CD4-positive, alpha-beta T cell (primary cell): ENCODE measurements around the gene IL12RB1. TPM values are rescaled to one million over a fixed set of nuclear protein-coding genes. Genes with fewer than 3 reads are reported as not detected.
A peak's percentile ranks its signal among the peaks of the same experiment; 100 is the strongest.

ENCODE experiments used
- ATAC-seq: fragments of 200-7000 bp; cut with Tn5 transposase; one replicate; pipeline ENCODE4 v1.10.0; 2022; ENCODE audit warnings: mild to moderate bottlenecking; ENCODE audit not compliant: poor library complexity
- CTCF ChIA-PET: fragments of 350-600 bp; sonication (Branson Sonifier 250); formaldehyde crosslinking; loops from one replicate; lab custom pipeline; 2021; ENCODE audit warnings: antibody characterized with exemption, inconsistent platforms; lab: Charles Lee
- POLR2A ChIA-PET: fragments of 350-600 bp; sonication (Branson Sonifier 250); formaldehyde crosslinking; loops from one replicate; lab custom pipeline; 2021; ENCODE audit warnings: antibody characterized with exemption, inconsistent platforms; lab: Charles Lee
- DNase-seq, 14 experiments: peaks; one replicate each; pipeline ENCODE4 v3.0.0-alpha.2; 2013 to 2020; ENCODE audit warnings: mixed read lengths in 2 of 14
- H3K27ac ChIP-seq, 2 donors: one replicate each; pipeline versions ENCODE4 v1.5.1 to v1.7.0; 2013; ENCODE audit warnings: low read length in 2 of 2, low read depth in 1 of 2, mild to moderate bottlenecking in 1 of 2
- H3K27me3 ChIP-seq, 2 experiments: 1 replicate in 1 of 2; 2 replicates in 1 of 2; pipeline versions ENCODE4 v1.6.1 to v1.7.0; 2013; ENCODE audit warnings: low read length in 2 of 2, control low read depth in 1 of 2, mild to moderate bottlenecking in 1 of 2, moderate library complexity in 1 of 2; ENCODE audit not compliant: insufficient read depth in 2 of 2, control insufficient read depth in 1 of 2
- H3K36me3 ChIP-seq: one replicate; pipeline ENCODE4 v1.6.1; 2013; ENCODE audit warnings: low read length, control low read depth; ENCODE audit not compliant: insufficient read depth
- H3K4me1 ChIP-seq: one replicate; pipeline ENCODE4 v1.6.1; 2013; ENCODE audit warnings: low read length, control low read depth; ENCODE audit not compliant: insufficient read depth
- H3K4me3 ChIP-seq: one replicate; pipeline ENCODE4 v1.5.1; 2013; ENCODE audit warnings: mild to moderate bottlenecking, low read length, moderate library complexity
- H3K9me3 ChIP-seq, 2 experiments: 1 replicate in 1 of 2; 2 replicates in 1 of 2; pipeline versions ENCODE4 v1.6.1 to v1.7.0; 2013; ENCODE audit warnings: low read length in 2 of 2, mild to moderate bottlenecking in 2 of 2, control low read depth in 1 of 2, moderate library complexity in 1 of 2; ENCODE audit not compliant: control insufficient read depth in 1 of 2, insufficient read depth in 1 of 2
- H3K27ac Mint-ChIP-seq: one replicate; pipeline ENCODE4 v1.8.0; 2020; ENCODE audit warnings: mixed read lengths
- H3K27me3 Mint-ChIP-seq: one replicate; pipeline ENCODE4 v1.8.0; 2021; ENCODE audit warnings: mixed read lengths
- H3K36me3 Mint-ChIP-seq: one replicate; pipeline ENCODE4 v1.8.0; 2021; ENCODE audit warnings: low read depth, mixed read lengths
- H3K4me1 Mint-ChIP-seq: one replicate; pipeline ENCODE4 v1.8.0; 2021; ENCODE audit warnings: low read depth, mixed read lengths
- H3K4me3 Mint-ChIP-seq: one replicate; pipeline ENCODE4 v1.8.0; 2020; ENCODE audit warnings: mild to moderate bottlenecking, mixed read lengths
- H3K9me3 Mint-ChIP-seq: one replicate; pipeline ENCODE4 v1.8.0; 2020; ENCODE audit warnings: mixed read lengths
- intact Hi-C, 2 experiments: fragments of 100-400 bp; cut with DNase I in 1 of 2; cut with micrococcal nuclease in 1 of 2; formaldehyde crosslinking; loops; one replicate each; pipeline versions ENCODE4 v1.15.1 to v1.9.0; 2023 to 2025; cut with DNase I, micrococcal nuclease
- total RNA-seq, 174 experiments: library from RNA in 2 of 174; stranded (reverse) in 2 of 174; gene quantifications; one replicate each; pipeline ENCODE4 v1.2.3 and lab custom pipeline; 2021 to 2026
- TF ChIP-seq, protein P1 (sequence below): fragments of 200-600 bp; IDR thresholded peaks from one replicate; pipeline ENCODE4 v1.8.0; 2022; ENCODE audit warnings: antibody characterized with exemption, mild to moderate bottlenecking

The IL12RB1 gene
- total RNA-seq, 2 experiments from 2014 or later = 20.5 to 22.5 TPM

DNA sequence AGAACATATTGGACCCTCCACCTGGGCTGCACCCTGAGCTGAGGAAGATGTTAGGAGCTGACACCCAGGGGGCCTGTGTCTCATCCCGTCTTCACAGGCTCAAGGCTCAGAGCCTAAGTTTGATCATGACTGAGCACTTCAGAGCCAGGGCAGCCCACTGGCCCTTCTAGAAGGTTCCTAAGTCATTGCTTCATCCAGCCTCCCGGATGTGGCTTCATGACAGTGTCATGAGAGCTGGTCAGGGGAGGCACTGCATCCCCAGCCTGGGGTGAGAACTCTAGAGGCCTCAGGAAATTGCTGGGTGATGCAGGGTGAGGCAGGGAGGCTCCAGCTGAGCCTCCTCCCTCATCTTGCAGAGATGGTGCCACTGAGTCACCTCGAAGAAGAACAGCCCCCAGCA lies 41.3 kb upstream of the IL12RB1 start:
- no peak overlapping the region for H3K4me3 ChIP-seq
- H3K36me3 Mint-ChIP-seq = peaks cover 78% of the 10 kb centered on the region
- DNase-seq = peak in 3 of 14 experiments; percentile 31 to 49 (median 39)
- ChIA-PET POLR2A (interaction anchor here (0.6 to 3.2 kb wide), 2 partner anchors 10 to 35 kb away, joined by 3 to 14 read pairs; no protein-coding TSS in a partner anchor), CTCF (no interaction called here)
- H3K27me3 Mint-ChIP-seq = no peaks in the 10 kb centered on the region
- no peaks in the 10 kb centered on the region for H3K4me1 Mint-ChIP-seq
- H3K9me3 Mint-ChIP-seq = no peaks in the 10 kb centered on the region
- H3K27ac ChIP-seq = no peak overlapping the region
- H3K36me3 ChIP-seq = peaks cover 85% of the 10 kb centered on the region
- TF ChIP-seq, protein P1, sequence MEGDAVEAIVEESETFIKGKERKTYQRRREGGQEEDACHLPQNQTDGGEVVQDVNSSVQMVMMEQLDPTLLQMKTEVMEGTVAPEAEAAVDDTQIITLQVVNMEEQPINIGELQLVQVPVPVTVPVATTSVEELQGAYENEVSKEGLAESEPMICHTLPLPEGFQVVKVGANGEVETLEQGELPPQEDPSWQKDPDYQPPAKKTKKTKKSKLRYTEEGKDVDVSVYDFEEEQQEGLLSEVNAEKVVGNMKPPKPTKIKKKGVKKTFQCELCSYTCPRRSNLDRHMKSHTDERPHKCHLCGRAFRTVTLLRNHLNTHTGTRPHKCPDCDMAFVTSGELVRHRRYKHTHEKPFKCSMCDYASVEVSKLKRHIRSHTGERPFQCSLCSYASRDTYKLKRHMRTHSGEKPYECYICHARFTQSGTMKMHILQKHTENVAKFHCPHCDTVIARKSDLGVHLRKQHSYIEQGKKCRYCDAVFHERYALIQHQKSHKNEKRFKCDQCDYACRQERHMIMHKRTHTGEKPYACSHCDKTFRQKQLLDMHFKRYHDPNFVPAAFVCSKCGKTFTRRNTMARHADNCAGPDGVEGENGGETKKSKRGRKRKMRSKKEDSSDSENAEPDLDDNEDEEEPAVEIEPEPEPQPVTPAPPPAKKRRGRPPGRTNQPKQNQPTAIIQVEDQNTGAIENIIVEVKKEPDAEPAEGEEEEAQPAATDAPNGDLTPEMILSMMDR = no peak
- no peaks in the 10 kb centered on the region for H3K9me3 ChIP-seq
- H3K4me1 ChIP-seq = peaks cover 5% of the 10 kb centered on the region
- no peaks in the 10 kb centered on the region for H3K27me3 ChIP-seq
- H3K27ac Mint-ChIP-seq = no peak overlapping the region
- ATAC-seq = no peak
- no peak overlapping the region for H3K4me3 Mint-ChIP-seq
- intact Hi-C loops = no loop called here

DNA sequence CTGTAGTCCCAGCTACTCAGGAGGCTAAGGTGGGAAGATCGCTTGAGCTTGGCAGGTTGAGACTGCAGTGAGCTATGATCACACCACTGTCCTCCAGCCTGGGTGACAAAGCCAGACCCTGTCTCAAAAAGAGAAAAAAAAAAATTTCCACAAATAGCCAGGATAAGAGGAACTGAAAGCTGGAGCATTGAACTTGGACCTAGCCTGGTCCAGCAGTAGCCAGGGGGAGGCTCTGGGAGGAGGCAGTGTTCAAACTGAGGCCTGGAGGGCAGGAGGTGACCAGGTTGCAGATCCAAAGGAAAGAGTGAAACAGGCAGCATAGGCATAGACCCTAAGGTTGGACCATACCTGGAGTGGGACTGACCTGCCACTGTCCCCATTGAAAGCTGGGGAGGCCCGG lies 39.4 kb upstream of the IL12RB1 start:
- TF ChIP-seq, protein P1 = no peak
- no peak for DNase-seq
- no peak overlapping the region for H3K27ac ChIP-seq
- H3K27ac Mint-ChIP-seq = no peak overlapping the region
- no peaks in the 10 kb centered on the region for H3K9me3 Mint-ChIP-seq
- no peaks in the 10 kb centered on the region for H3K9me3 ChIP-seq
- H3K4me1 Mint-ChIP-seq = no peaks in the 10 kb centered on the region
- H3K27me3 Mint-ChIP-seq = no peaks in the 10 kb centered on the region
- peaks cover 86% of the 10 kb centered on the region for H3K36me3 ChIP-seq
- no peak for ATAC-seq
- H3K4me3 Mint-ChIP-seq = no peak overlapping the region
- H3K4me3 ChIP-seq = no peak overlapping the region
- no peaks in the 10 kb centered on the region for H3K27me3 ChIP-seq
- intact Hi-C loops = no loop called here
- ChIA-PET POLR2A (interaction anchor here (3.2 kb wide), 1 partner anchor 8 kb away, joined by 14 read pairs; no protein-coding TSS in a partner anchor), CTCF (no interaction called here)
- peaks cover 12% of the 10 kb centered on the region for H3K4me1 ChIP-seq
- H3K36me3 Mint-ChIP-seq = peaks cover 67% of the 10 kb centered on the region

DNA sequence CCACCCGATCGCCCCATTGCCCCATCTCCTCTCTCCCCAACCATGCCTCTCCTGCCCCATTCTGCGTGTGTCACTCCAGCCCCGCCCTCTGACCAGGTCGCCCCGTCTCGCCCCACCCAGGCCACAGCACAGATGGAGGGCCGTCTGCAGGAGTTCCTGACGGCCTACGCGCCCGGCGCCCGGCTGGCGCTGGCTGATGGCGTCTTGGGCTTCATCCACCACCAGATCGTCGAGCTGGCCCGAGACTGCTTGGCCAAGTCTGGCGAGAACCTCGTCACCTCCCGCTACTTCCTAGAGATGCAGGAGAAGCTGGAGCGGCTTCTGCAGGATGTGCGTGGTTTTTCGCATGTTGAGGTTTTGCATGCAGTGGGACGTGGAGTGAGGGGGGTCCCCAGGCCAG lies 37.1 kb upstream of the IL12RB1 start:
- Mint-ChIP-seq H3K36me3 (peaks cover 61% of the 10 kb centered on the region), H3K4me3 (no peak overlapping the region), H3K4me1 (peaks cover 17% of the 10 kb centered on the region), H3K27ac (no peak overlapping the region), H3K27me3 (no peaks in the 10 kb centered on the region), H3K9me3 (no peaks in the 10 kb centered on the region)
- intact Hi-C loops = no loop called here
- peak in 1 of 14 experiments; percentile 18 for DNase-seq
- Histone ChIP-seq H3K27me3 (no peaks in the 10 kb centered on the region), H3K9me3 (no peaks in the 10 kb centered on the region), H3K4me1 (peaks cover 35% of the 10 kb centered on the region), H3K36me3 (peaks cover 63% of the 10 kb centered on the region), H3K4me3 (no peak overlapping the region), H3K27ac (no peak overlapping the region)
- CTCF ChIA-PET = interaction anchor here (1.3 kb wide), 1 partner anchor 28 kb away, joined by 3 read pairs; no protein-coding TSS in a partner anchor
- POLR2A ChIA-PET = no interaction called here
- ATAC-seq = no peak
- TF ChIP-seq, protein P1 = no peak
